Measurements from ENCODE around the gene GSE1. TPM values are rescaled to one million over a fixed set of nuclear protein-coding genes. Genes with fewer than 3 reads are reported as not detected.

Gene GSE1
- total RNA-seq, 4 donors from 2014 or later = 23.4 to 65.5 (median 52.5) TPM

- H3K9me3 ChIP-seq = no peaks in the 10 kb centered on the region
- H3K36me3 ChIP-seq = peaks cover 0 to 60% of the 10 kb centered on the region in 2 donors
- no peak for ATAC-seq
- peaks cover 0 to 11% (median 0%) of the 10 kb centered on the region in 3 donors for H3K4me1 ChIP-seq
- no peak overlapping the region for H3K4me3 ChIP-seq
- 100% methylated on average over 4 of the region's 8 CpGs; no CpG with 5 or more reads in 1 of the 2 donors for WGBS, 2 donors (ENCODE audit: low coverage in 1 of 2)
- no peak overlapping the region for H3K27ac ChIP-seq
- no peaks in the 10 kb centered on the region for H3K27me3 ChIP-seq
- TF ChIP-seq POLR2AphosphoS5 (IDR thresholded peaks at IDR 0.05) (no peak), CTCF (IDR thresholded peaks at IDR 0.05) (no peak), EP300 (IDR thresholded peaks at IDR 0.05) (no peak), POLR2A (IDR thresholded peaks at IDR 0.05) (no peak)
Observed at GRCh38 chr16:85678016-85678415, 64.9 kb downstream of the GSE1 start.

GRCh38 chr16:85678821-85679220 is 65.7 kb downstream of the GSE1 start:
- 82 to 100% methylated on average over 1 to 4 of the region's 5 CpGs for WGBS, 2 donors (ENCODE audit: low coverage in 1 of 2)
- H3K4me3 ChIP-seq = no peak overlapping the region
- no peak for ATAC-seq
- TF ChIP-seq POLR2A (IDR thresholded peaks at IDR 0.05) (no peak), POLR2AphosphoS5 (IDR thresholded peaks at IDR 0.05) (no peak), EP300 (IDR thresholded peaks at IDR 0.05) (no peak), CTCF (IDR thresholded peaks at IDR 0.05) (no peak)
- peaks cover 0 to 53% of the 10 kb centered on the region in 2 donors for H3K36me3 ChIP-seq
- H3K9me3 ChIP-seq = no peaks in the 10 kb centered on the region
- no peaks in the 10 kb centered on the region for H3K27me3 ChIP-seq
- no peak overlapping the region for H3K27ac ChIP-seq
- peaks cover 0 to 7% (median 0%) of the 10 kb centered on the region in 3 donors for H3K4me1 ChIP-seq

GRCh38 chr16:85679870-85680269 is 66.7 kb downstream of the GSE1 start:
- no peaks in the 10 kb centered on the region for H3K27me3 ChIP-seq
- H3K9me3 ChIP-seq = no peaks in the 10 kb centered on the region
- no peaks in the 10 kb centered on the region for H3K4me1 ChIP-seq
- H3K4me3 ChIP-seq = no peak overlapping the region
- no peak for ATAC-seq
- H3K36me3 ChIP-seq = peaks cover 0 to 42% of the 10 kb centered on the region in 2 donors
- TF ChIP-seq POLR2A (IDR thresholded peaks at IDR 0.05) (no peak), POLR2AphosphoS5 (IDR thresholded peaks at IDR 0.05) (no peak)
- 83 to 89% methylated on average over 2 to 3 of the region's 6 CpGs for WGBS, 2 donors (ENCODE audit: low coverage in 1 of 2)
- H3K27ac ChIP-seq = no peak overlapping the region

- Histone ChIP-seq H3K4me3 (no peak overlapping the region), H3K4me1 (no peaks in the 10 kb centered on the region), H3K27me3 (no peaks in the 10 kb centered on the region), H3K9me3 (no peaks in the 10 kb centered on the region), H3K36me3 (peaks cover 0 to 37% of the 10 kb centered on the region in 2 donors), H3K27ac (no peak overlapping the region)
- no peak for TF ChIP-seq POLR2AphosphoS5 (IDR thresholded peaks at IDR 0.05)
- TF ChIP-seq CTCF (IDR thresholded peaks at IDR 0.05) = no peak
- TF ChIP-seq POLR2A (IDR thresholded peaks at IDR 0.05) = no peak
- TF ChIP-seq EP300 (IDR thresholded peaks at IDR 0.05) = no peak
- ATAC-seq = no peak
- 80 to 95% methylated on average over 4 to 6 of the region's 6 CpGs for WGBS, 2 donors (ENCODE audit: low coverage in 1 of 2)
Observed at GRCh38 chr16:85680352-85680944, 67.3 kb downstream of the GSE1 start.

GRCh38 chr16:85681255-85681654 is 68.1 kb downstream of the GSE1 start:
- H3K27me3 ChIP-seq = no peaks in the 10 kb centered on the region
- H3K36me3 ChIP-seq = peaks cover 0 to 30% of the 10 kb centered on the region in 2 donors
- no peak overlapping the region for H3K27ac ChIP-seq
- no peak overlapping the region for H3K4me3 ChIP-seq
- no peaks in the 10 kb centered on the region for H3K9me3 ChIP-seq
- H3K4me1 ChIP-seq = no peaks in the 10 kb centered on the region
- TF ChIP-seq POLR2AphosphoS5 (IDR thresholded peaks at IDR 0.05) (no peak), POLR2A (IDR thresholded peaks at IDR 0.05) (no peak), CTCF (IDR thresholded peaks at IDR 0.05) (no peak), EP300 (IDR thresholded peaks at IDR 0.05) (no peak)
- ATAC-seq = no peak
- WGBS, 2 donors (ENCODE audit: low coverage in 1 of 2) = 87 to 89% methylated on average over 6 to 8 of the region's 8 CpGs
